Nephron progenitor cell (in vitro differentiated cells): ENCODE data around the gene ELMO1.

ENCODE experiments used
- DNase-seq: peaks from one replicate; pipeline ENCODE4 v3.0.0; 2021
- H3K27ac Mint-ChIP-seq: 2 replicates; pipeline ENCODE4 v1.8.0; 2021; ENCODE audit warnings: mild to moderate bottlenecking, moderate library complexity, mixed read lengths
- H3K27me3 Mint-ChIP-seq: 2 replicates; pipeline ENCODE4 v1.8.0; 2021; ENCODE audit warnings: mild to moderate bottlenecking, low read depth, mixed read lengths; ENCODE audit not compliant: poor library complexity
- H3K36me3 Mint-ChIP-seq: 2 replicates; pipeline ENCODE4 v1.8.0; 2021; ENCODE audit warnings: low read depth, mixed read lengths
- H3K4me1 Mint-ChIP-seq: 2 replicates; pipeline ENCODE4 v1.8.0; 2021; ENCODE audit warnings: mixed read lengths
- H3K4me3 Mint-ChIP-seq: 2 replicates; pipeline ENCODE4 v1.8.0; 2021; ENCODE audit warnings: mild to moderate bottlenecking, moderate library complexity, mixed read lengths
- H3K9me3 Mint-ChIP-seq: 2 replicates; pipeline ENCODE4 v1.8.0; 2021; ENCODE audit warnings: mild to moderate bottlenecking, moderate library complexity, mixed read lengths
- TF ChIP-seq, protein P1 (sequence below): fragments of 200-600 bp; sonication (generic); IDR thresholded peaks from 2 replicates; pipeline ENCODE4 v1.5.0; 2021; ENCODE audit warnings: antibody characterized with exemption

Gene ELMO1

GRCh38 chr7:37097983-37098382 is 350.7 kb downstream of the ELMO1 start:
- TF ChIP-seq, protein P1, sequence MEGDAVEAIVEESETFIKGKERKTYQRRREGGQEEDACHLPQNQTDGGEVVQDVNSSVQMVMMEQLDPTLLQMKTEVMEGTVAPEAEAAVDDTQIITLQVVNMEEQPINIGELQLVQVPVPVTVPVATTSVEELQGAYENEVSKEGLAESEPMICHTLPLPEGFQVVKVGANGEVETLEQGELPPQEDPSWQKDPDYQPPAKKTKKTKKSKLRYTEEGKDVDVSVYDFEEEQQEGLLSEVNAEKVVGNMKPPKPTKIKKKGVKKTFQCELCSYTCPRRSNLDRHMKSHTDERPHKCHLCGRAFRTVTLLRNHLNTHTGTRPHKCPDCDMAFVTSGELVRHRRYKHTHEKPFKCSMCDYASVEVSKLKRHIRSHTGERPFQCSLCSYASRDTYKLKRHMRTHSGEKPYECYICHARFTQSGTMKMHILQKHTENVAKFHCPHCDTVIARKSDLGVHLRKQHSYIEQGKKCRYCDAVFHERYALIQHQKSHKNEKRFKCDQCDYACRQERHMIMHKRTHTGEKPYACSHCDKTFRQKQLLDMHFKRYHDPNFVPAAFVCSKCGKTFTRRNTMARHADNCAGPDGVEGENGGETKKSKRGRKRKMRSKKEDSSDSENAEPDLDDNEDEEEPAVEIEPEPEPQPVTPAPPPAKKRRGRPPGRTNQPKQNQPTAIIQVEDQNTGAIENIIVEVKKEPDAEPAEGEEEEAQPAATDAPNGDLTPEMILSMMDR: no peak
- Mint-ChIP-seq H3K4me3 (no peak overlapping the region), H3K27ac (no peak overlapping the region), H3K27me3 (peaks cover 3% of the 10 kb centered on the region), H3K4me1 (peaks cover 17% of the 10 kb centered on the region), H3K9me3 (peaks cover under 1% of the 10 kb centered on the region), H3K36me3 (peaks cover under 1% of the 10 kb centered on the region)
- DNase-seq: no peak

DNA sequence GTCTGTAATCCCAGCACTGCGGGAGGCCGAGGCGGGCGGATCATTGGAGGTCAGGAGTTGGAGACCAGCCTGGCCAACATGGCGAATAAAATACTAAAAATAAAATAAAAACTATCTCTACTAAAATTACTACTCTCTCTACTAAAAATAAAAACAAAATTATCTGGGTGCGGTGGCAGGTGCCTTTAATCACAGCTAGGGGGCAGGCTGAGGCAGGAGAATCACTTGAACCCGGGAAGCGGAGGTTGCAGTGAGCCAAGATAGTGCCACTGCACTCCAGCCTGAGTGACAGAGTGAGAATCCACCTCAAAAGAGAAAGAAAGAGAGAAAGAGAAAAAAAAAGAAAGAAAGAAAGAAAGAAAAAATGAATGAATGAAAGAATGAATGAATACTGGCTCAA is 351.4 kb downstream of the ELMO1 start:
- DNase-seq: no peak
- peaks cover 7% of the 10 kb centered on the region for H3K9me3 Mint-ChIP-seq
- H3K4me1 Mint-ChIP-seq: peaks cover 21% of the 10 kb centered on the region
- TF ChIP-seq, protein P1: no peak
- no peak overlapping the region for H3K27ac Mint-ChIP-seq
- H3K36me3 Mint-ChIP-seq: peaks cover 6% of the 10 kb centered on the region
- peaks cover 3% of the 10 kb centered on the region for H3K27me3 Mint-ChIP-seq
- no peak overlapping the region for H3K4me3 Mint-ChIP-seq

DNA sequence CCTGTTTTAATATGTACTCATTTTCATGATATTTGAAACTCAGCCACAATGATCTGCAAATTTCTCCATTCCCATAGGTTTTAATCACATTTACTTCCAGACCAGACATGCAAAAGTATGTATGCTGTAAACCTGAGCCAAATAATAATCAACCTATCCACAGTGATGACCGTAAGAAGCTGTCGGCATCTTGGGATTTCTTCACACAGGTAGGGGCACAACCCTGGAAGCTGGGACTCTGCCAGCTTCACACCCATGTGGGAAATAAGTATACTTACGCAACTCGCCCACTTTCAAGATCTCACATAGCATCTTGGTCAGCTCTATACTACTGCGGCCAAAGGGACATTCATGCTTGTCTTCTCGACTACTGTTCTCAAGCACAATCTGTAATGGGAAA is 352.3 kb downstream of the ELMO1 start:
- no peak overlapping the region for H3K27ac Mint-ChIP-seq
- H3K4me1 Mint-ChIP-seq: peaks cover 21% of the 10 kb centered on the region
- H3K27me3 Mint-ChIP-seq: peaks cover 3% of the 10 kb centered on the region
- peaks cover 11% of the 10 kb centered on the region for H3K9me3 Mint-ChIP-seq
- peaks cover 11% of the 10 kb centered on the region for H3K36me3 Mint-ChIP-seq
- TF ChIP-seq, protein P1: no peak
- no peak overlapping the region for H3K4me3 Mint-ChIP-seq
- DNase-seq: no peak

GRCh38 chr7:37095122-37095521 is 353.5 kb downstream of the ELMO1 start:
- peaks cover 11% of the 10 kb centered on the region for H3K36me3 Mint-ChIP-seq
- no peak overlapping the region for H3K4me3 Mint-ChIP-seq
- peaks cover 21% of the 10 kb centered on the region for H3K4me1 Mint-ChIP-seq
- TF ChIP-seq, protein P1: no peak
- DNase-seq: no peak
- H3K27ac Mint-ChIP-seq: peak overlapping the region; percentile 23
- peaks cover 11% of the 10 kb centered on the region for H3K9me3 Mint-ChIP-seq
- H3K27me3 Mint-ChIP-seq: peaks cover 3% of the 10 kb centered on the region

GRCh38 chr7:37093257-37093656 is 355.4 kb downstream of the ELMO1 start:
- Mint-ChIP-seq H3K4me1 (peaks cover 21% of the 10 kb centered on the region), H3K27me3 (no peaks in the 10 kb centered on the region), H3K36me3 (peaks cover 11% of the 10 kb centered on the region), H3K9me3 (peaks cover 11% of the 10 kb centered on the region), H3K27ac (no peak overlapping the region), H3K4me3 (no peak overlapping the region)
- no peak for DNase-seq
- TF ChIP-seq, protein P1: no peak

DNA sequence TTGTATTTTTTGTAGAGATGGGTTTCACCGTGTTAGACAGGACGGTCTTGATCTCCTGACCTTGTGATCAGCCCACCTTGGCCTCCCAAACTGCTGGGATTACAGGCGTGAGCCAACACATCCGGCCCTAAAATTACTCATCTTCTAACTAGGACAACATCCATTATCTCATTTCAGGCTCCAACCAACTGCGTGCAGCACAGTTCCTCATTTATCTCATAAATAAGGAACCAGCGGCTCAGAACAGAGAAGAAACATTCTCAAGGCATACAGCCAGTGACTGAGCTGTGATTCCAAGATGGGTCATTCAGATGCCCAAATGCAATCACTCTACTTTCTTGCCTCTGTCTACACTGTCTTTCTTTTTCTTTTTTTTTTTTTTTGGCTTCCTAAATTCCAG is 356.1 kb downstream of the ELMO1 start:
- Mint-ChIP-seq H3K27me3 (no peaks in the 10 kb centered on the region), H3K9me3 (peaks cover 11% of the 10 kb centered on the region), H3K36me3 (peaks cover 11% of the 10 kb centered on the region), H3K27ac (no peak overlapping the region), H3K4me1 (peaks cover 21% of the 10 kb centered on the region), H3K4me3 (no peak overlapping the region)
- DNase-seq: no peak
- TF ChIP-seq, protein P1: no peak
